ENCODE data around the gene ULK4.
A peak's percentile ranks its signal among the peaks of the same experiment; 100 is the strongest.
"Not testable (repeated sequence)": the region's sequence is repeated elsewhere in the genome, so short reads cannot be mapped to it uniquely, and the experiment has no call there.

Gene ULK4

DNA sequence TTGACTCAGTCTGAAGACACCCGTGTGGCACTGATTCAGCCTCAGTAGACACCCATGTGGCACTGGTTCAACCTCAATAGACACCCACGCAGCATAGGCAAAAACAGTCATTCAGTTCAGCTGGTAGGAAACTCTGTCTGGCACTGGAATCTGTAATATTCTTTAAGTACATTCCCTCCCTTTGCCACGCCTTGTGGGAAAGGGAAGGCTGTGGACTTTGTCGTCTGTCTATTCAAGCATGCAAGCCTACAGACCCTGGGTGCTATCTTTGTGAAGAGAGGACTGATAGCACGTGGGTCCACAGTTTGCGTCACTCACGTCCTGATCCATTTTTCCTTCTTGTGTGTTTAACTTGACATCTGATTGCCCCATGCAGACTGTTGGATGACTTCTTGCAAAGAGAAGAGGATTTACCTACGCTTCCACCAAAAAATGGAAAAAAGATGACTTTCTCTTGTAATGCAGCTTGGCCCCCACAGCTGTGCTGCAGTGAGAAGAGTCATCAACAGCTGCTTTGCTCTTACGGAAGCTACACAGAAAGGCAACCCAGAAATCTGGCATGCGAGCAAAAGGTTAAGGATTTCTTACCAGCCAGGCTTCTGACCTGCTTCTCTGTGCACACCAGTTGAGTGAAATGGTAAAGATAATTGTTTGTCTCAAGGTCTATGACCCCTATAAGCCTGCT is 278.1 kb downstream of the ULK4 start:
- DNase-seq, result no peak

DNA sequence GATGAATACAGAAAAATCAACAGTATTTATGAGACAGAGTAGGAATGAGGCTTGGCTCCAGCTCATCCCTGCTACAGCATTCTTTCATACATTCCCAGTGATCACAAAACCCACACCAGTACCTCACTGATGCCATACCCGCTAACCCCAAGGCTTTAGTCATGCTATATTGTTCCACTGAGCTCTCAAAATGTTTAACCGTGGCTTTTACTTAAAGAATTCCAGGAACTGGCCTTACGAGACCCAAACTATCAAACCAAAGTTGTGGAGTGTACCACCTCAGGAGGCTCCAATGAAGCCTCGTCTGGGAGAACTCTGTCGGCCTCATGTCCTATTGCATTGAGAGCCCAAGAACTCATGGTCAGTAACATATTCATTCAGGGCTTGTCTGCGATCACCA is 278.9 kb downstream of the ULK4 start:
- DNase-seq, result no peak

DNA sequence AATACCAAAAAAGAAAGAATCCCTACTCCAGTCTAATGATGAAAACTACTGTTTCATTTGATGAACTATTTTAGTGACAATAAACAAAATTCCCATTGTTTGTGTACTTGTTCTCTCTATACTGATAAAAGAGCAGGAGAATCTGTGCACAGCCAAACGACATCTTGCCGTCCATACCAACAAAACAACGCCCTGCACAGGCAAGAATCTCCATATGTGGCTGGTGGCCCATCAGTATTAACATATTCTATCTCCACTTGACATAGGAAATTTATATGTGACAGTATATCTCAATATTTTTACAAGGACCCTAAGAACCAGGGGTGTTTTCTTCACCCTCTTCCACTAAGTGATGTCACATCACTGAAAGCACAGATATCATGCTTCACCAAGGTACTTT is 279.5 kb downstream of the ULK4 start:
- no peak for DNase-seq

DNA sequence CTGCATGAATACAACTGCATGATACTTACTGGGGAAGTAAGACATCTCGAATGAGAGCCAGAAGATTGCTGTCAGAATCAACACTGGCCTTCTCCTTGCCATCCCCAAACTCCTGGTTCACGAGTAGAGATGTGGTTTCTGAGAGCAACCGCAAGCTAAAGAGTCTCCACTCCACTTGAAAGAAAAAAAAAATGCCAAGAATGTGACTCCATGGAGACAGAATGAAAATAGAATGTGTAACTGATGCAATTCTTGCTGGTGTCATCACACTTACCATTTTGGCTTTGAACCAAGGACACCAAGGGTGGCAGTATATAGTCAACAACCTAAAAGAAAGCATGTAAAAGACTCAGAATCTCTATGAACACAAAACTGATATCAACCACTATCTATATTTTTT is 280.4 kb downstream of the ULK4 start:
- peak; percentile 47 for DNase-seq

DNA sequence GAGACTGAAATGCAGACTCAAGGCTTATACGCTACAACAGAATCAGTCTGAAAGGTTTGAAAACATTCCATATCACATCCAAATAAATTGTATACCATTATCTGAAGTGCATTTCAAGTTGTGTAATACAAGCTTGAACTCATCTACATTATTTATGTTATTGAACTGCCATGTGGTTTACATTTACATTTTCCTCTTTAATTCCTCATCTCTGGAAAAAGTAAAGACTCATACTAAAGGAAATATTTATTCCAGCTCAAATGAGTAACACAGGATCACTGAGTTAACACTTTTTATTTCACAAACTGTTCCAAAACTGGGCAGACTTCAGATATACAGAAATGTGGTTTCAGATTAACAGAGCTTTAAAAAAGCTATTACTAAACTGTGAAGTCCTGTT is 282.5 kb downstream of the ULK4 start:
- DNase-seq, result no peak

DNA sequence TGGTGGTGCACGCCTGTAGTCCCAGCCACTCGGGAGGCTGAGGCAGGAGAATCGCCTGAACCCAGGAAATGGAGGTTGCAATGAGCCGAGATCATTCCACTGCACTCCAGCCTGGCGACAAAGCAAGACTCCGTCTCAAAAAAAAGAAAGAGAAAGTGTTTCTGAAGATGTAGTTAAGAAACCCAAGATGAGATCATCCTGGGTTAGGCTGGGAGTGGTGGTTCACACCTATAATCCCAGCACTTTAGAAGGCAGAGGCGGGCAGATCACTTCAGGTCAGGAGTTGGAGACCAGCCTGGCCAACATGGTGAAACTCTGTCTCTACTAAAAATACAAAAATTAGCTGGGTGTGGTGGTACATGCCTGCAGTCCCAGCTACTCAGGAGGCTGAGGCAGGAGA is 286.8 kb downstream of the ULK4 start:
- not testable (repeated sequence) for DNase-seq

DNA sequence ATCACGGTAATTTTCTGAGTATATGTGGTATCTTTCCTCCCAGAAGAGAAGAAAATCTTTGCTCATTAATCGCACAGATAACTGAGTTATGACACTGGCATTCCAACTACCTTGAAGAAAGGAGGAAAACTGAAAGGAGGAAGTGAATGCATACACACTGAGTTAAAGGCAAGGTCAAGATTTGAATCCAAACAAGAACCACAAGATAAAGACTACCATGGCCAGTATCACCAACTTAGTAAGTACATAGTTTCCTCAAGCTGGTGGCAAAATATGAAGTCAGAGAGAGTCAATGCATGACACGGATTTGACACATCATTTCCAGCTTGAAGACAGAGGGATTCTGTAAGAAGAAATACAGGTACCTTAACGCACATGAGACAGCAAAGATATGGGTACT is 287.5 kb downstream of the ULK4 start:
- DNase-seq, result no peak

DNA sequence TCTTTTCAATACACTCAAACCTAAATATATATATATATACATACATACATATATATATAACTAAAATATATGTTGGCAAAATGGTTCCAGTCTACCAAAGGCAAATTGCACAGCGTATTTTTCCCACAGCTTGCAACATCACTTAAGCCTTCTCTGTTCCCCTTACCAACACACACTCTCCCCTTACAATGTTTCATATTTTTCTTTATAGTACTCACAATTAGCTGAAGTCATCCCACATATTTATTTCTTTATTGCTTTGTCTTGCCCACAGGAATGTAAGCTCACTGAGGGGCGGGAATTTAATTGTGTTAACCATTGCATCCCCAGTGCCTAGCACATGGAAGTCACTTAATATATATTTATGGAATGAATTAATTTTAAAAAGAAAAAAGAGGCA is 288.3 kb downstream of the ULK4 start:
- no peak for DNase-seq

DNA sequence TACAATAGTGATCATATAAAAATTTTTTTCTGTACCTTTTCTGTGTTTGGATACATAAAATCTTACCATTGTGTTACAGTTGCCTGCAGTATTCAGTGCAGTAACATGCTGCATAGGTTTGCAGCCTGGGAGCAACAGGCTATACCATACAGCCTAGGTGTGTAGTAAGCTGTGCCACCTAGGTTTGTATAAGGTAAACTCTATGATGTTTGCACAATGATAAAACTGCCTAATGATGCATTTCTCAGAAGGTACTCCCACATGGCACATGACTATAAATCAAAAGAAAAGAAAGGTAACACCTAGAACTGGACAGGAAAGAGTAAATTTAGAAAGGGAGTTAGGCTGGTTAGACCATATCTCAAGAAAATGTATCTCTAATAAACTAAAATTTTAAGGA is 293.5 kb downstream of the ULK4 start:
- DNase-seq, result no peak

DNA sequence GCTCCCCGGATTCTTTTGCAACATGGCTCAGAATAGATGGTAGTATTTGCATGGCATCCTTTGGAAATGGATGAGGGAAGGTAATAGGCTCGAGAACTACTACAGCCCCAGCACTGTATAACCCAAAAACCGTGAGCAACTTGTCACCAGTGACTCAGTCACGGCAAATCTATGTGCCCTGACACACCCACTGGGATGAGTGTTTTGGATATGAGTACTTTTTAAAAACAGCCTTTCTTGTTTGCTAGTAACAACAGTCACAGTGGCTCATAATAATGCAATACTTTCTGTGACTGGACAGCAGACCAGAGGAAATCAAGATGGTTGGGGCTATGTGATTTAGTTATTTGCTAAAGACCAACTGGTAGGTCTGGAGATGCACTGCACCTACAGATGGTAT is 299.6 kb downstream of the ULK4 start:
- DNase-seq, result no peak

DNA sequence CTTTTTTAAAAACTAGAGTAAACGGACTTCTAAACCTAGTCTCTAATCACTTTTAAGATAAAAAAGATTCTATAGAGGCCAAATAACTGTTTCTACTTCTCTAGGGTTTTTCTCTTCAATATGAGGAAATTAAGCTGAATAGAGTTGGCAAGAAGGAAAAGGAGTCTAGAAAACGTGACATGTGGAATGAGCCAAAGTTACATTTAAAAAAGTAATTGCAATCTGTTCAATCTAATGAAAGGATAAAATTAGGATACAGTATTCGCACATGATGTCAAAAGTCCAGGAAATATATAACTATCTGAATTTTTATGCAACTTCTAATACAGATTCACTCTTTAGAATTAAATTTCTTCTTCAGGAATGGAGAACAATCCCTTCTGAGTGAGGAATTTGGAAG is 300.1 kb downstream of the ULK4 start:
- no peak for DNase-seq

DNA sequence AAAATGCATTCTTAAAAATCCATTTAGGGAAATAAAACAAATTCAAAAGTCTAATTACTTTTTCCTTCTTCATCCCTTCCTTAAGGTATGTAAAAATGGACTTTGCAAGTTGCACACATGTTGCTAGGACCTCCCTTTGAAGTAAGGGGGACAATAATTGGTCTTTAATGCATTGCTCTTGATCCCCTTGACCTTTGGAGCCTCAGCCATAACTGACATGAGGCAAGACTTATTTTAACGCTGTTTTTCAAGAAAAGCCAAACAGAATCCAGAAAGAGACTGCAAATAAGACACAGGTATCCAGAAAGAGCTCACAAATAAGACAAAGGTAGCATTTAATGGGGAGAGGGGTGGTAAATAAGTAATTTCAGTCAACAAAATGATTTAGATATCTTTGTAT is 301.4 kb downstream of the ULK4 start:
- no peak for DNase-seq

DNA sequence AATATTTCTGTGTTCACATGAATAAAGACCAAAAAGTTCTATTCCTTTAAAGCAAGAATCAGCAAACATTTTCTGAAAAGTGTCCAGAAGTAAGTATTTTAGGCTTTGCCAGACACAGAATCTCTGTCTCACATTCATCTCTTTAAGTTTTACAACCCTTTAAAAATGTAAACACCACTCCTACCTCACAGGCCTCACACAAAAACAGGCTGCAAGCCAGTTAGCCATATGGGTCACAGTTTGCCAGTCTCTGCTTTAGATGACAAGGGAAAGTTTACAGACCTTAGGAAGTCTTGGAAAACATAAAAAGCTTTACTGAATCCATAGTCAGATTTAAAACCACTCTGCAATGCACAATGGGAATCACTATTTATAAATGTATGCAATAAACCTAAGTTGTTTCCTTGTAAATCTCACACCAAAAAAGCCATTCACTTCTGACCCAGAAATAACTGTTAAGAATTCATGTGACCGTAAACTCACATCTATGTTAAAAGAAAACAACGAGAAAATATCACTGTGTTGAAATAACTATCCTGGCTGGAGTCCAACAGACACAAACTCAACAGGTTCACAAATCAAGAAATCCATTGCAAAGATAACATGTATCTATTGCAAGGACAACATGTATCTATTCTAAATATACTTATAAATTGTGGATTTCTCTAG is 308.2 kb downstream of the ULK4 start:
- DNase-seq, result no peak

DNA sequence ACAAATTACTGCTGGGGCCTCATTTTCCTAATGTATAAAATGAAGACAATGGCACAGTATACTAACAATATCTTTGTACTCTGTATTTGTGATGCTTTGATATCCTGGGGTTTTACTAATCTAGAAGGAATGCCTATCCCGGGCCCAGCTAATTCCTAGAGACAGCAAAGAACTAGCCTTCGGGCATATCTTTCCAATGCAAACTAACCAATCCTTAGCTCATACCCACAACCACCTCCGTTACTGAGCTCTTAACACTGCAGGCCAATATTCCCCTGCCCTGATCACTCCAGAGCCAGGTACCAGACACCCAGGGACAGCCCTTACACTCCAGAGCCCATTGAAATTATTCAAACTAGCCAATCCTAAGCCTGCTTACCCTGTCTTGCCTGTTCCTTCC is 309.0 kb downstream of the ULK4 start:
- no peak for DNase-seq

DNA sequence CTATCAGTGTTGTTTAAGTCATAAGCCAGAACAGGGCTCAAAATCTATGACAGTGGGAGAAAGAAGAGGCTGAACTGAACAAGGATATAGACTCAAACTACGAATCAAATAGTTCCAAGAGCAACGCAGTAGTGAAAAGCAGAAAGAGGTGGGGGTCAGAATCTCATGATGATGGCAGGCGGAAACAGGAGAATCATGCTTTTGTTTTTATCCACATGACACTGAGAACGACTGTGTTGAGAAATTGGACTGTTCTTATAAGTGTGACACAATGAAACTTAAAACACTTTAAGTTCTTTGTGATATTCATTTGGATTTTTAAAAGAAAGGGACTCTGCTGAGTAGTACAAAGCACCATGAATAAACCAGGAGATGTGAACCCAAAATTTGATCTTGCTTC is 309.4 kb downstream of the ULK4 start:
- no peak for DNase-seq

DNA sequence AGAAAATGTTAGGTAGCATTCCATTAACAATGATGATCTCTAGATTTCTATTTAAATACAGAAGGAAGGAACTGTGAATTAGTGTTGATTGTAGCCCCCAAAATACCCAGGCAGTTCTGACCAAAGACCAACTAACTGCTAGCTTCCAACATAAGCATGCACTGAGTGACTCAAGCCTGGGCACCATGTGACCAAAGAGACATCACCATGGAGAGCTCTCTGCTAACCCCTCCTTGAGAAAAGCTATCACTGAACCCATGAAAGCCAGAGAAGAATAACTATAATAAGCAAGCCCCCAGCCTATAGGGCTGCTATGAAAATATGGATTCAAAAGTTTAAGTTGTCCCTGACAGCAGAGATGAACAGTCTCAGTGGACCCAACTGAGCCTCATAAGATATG is 310.2 kb downstream of the ULK4 start:
- no peak for DNase-seq

DNA sequence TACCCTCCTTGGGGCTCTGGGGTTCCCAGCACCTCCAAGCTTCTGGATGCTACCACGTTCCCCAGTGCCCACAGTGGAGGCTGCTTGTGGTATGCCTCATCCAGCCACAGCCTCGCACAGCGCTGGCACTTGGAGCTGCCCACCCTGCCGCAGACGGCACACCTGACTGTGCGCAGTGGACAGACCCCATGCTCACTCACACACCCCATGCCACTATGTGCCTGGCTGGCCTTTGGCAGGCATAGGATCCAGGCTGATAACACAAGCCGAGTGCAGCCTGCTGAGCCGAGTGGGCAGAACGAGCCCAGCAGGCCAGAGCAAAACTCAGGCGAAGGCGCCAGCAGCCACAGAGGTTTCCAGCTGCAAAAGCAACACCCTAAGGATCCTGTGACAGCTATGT is 311.5 kb downstream of the ULK4 start:
- DNase-seq, result no peak

DNA sequence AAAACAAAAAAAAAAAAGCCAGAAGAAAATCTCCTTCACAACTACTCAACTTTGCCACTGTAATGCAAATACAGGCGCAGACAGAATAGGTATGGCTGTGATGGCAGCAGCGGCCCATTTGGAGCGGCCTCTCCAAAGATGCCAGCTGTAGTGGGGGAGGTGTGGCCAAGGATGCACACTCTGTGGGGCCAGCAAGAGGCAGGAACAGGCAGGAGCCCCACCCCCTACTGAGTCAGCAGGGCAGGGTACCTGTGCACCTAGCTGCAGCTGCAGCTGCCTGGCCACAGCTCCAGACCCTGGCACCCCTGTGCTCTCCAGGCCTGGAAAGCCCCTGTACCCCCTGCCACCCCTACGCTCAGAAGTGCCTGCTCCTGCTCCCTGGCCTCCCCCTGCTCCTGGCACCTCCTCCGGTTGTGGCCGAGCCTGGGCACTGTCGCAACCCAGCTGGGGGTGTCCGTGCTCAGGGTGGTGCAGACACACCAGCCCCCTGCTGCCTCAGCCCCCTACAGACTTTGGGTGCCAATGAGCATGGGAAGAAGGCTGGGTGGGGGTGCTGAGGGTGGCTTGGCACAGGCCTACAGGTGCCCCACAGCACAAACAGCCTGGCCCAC is 312.7 kb downstream of the ULK4 start:
- DNase-seq, result no peak

DNA sequence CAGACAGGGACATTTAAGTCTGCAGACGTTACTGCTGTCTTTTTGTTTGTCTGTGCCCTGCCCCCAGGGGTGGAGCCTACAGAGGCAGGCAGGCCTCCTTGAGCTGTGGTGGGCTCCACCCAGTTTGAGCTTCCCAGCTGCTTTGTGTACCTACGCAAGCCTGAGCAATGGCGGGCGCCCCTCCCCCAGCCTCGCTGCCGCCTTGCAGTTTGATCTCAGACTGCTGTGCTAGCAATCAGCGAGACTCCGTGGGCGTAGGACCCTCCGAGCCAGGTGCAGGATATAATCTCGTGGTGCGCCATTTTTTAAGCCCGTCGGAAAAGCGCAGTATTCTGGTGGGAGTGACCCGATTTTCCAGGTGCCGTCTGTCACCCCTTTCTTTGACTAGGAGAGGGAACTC is 314.2 kb downstream of the ULK4 start:
- DNase-seq, result not testable (repeated sequence)

DNA sequence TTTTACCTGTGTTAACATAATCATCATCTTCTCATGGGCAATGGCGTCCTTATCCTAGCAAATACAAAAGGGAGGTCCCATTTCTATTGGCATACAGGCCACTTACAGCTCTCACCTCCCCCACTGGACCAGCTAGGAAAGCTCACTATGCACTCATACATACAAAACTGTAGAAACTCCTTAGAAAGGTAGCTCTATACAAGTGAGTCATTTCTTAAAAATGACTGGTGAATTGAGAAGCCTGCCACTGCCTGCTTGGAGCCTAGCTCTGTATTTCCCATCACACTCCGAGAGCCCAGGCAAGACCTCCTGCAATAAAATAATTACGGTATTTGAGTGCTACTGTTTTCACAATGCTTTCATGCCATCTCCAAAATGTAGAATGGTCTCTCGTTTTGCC is 321.8 kb downstream of the ULK4 start:
- no peak for DNase-seq

DNA sequence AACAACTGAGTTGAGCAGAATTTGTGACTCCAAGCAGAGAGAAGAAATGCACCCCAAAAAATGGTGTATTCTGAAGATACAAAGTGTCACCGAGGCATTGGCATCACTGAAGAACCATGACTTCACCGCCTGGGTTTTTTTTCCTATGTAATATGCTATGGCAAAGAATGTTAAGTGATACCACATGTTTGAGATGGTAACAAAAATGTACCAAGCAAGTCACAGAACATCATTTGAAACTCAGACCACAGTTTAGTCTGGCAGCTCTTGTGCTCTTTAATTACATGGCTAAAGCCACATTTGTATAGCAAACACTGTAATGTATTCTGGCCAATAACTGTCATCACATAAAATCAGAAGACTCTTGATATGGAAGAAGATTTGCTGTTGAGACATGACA is 323.5 kb downstream of the ULK4 start:
- DNase-seq, result no peak

DNA sequence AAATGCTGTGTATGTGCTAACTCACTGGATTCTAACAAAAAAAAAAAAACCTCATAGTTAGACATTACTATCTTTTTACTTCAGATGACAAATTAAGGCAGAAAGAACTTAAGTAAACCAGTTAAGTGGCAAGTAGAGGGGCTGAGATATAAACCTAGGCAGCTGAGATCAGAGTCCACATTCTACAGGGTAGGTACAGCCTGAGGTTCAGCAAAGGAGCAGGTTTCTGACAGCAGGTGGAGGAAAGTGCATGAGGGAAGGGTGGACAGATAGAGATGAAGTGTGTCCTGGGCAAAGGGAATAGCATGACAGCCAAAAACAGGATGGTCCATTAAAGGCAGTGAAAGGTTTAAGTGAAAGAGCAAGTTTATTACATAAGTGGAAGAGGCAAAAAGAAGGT is 329.2 kb downstream of the ULK4 start:
- DNase-seq, result no peak

DNA sequence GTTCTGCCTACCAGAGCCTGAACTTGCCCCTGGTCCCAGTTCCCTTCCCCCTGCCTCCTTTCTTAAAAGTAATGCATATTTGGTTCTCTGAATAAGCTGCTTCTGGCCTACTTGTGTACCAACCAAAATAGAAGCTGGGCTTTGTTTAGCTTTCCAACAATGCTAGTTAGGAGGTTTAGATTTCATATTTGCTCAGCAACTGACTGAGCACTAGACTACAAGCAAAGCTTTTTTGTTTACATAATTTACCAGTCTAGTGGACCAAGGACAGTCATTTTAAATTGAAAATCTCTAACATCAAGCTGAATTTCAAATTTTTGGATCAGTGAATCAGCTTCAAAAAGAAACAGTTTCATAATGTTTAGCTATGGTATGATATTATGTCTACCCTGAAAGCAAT is 331.2 kb downstream of the ULK4 start:
- DNase-seq, result peak; percentile 72

DNA sequence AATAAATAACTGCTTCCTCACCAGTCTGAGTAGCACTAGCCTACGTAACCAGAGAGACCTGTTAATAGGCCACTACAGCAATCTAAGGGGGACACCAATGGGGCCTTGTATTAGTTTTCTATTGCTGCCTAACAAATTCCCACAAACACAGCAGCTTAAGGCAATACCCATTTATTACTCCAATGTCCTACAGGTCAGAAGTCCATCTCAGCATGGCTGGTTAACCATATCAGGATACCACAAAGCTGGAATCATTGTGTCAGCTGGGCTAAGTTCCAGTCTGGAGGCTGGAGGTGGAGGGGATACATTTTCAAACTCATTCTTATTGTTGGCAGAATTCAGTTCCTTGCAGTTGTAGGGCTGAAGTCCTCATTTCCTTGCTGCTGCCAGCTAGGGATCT is 331.9 kb downstream of the ULK4 start:
- DNase-seq, result no peak

DNA sequence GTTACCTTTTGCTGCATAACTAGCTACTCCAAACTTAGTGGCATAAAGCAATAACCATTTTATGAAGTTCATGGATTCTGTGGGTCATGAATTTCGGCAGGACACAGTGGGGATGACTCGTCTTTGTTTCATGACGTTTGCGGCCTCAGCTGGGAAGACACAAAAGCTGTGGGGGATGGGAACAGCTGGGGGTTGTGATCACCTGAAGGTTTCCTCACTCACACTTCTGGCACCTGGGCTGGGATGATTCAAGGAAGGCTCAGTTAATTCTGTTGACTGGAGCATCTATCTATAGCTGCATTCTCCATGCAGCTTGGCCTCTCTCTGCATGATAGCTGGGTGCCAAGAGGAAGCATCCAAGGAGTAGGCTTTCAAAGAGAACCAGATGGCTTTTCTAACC is 332.8 kb downstream of the ULK4 start:
- DNase-seq, result no peak

Measured in NCI-H2029 treated with DMSO at 0.1 percent for 48 hours (cell line).